Keratinocyte (primary cell): ENCODE measurements around the gene RAB6A. TPM values are rescaled to one million over a fixed set of nuclear protein-coding genes. Genes with fewer than 3 reads are reported as not detected.

Experiments
- DNase-seq: peaks from one replicate; pipeline ENCODE4 v3.0.0-alpha.2; 2011; ENCODE audit warnings: low read depth, missing footprints, low spot score
- FAIRE-seq: peaks from 2 replicates; lab custom pipeline; 2011; peaks lifted over from hg19 to GRCh38; lab: Jason Lieb, UNC
- H2AFZ ChIP-seq: 2 replicates; pipeline ENCODE4 v1.6.0; 2012; ENCODE audit warnings: low read length, control low read depth, inconsistent platforms; ENCODE audit not compliant: control insufficient read depth
- H3K27ac ChIP-seq: 2 replicates; pipeline ENCODE4 v1.5.1; 2011; ENCODE audit warnings: low read length; ENCODE audit not compliant: control insufficient read depth, insufficient read depth
- H3K27me3 ChIP-seq: 3 replicates; pipeline ENCODE4 v1.6.0; 2011; ENCODE audit warnings: low read length; ENCODE audit not compliant: control insufficient read depth, insufficient read depth; ENCODE audit errors: extremely low read depth
- H3K36me3 ChIP-seq, 2 experiments: 2 replicates in 1 of 2; 3 replicates in 1 of 2; pipeline ENCODE4 v1.5.1; 2011; ENCODE audit warnings: low read length in 2 of 2, mild to moderate bottlenecking in 1 of 2; ENCODE audit not compliant: control insufficient read depth in 2 of 2, insufficient read depth in 2 of 2; ENCODE audit errors: extremely low read depth in 1 of 2
- H3K4me1 ChIP-seq: 3 replicates; pipeline ENCODE4 v1.5.1; 2011; ENCODE audit warnings: low read length; ENCODE audit not compliant: control insufficient read depth, insufficient read depth; ENCODE audit errors: extremely low read depth
- H3K4me2 ChIP-seq: 3 replicates; pipeline ENCODE4 v1.6.0; 2011; ENCODE audit warnings: low read depth, low read length; ENCODE audit not compliant: control insufficient read depth, insufficient read depth; ENCODE audit errors: extremely low read depth
- H3K4me3 ChIP-seq, 3 experiments: fragments of 200-600 bp in 1 of 3; sonication (generic) in 1 of 3; 2 replicates in 2 of 3; 3 replicates in 1 of 3; pipeline ENCODE4 v1.5.1; 2011 to 2016; ENCODE audit warnings: low read length in 3 of 3, mild to moderate bottlenecking in 3 of 3, control low read depth in 2 of 3, inconsistent platforms in 1 of 3, low read depth in 1 of 3, mixed read lengths in 1 of 3, mixed run types in 1 of 3, moderate library complexity in 1 of 3; ENCODE audit not compliant: control insufficient read depth in 2 of 3, insufficient read depth in 2 of 3; ENCODE audit errors: extremely low read depth in 1 of 3
- H3K79me2 ChIP-seq: 2 replicates; pipeline ENCODE4 v1.6.0; 2012; ENCODE audit warnings: low read length; ENCODE audit not compliant: control insufficient read depth, insufficient read depth
- H3K9ac ChIP-seq: 3 replicates; pipeline ENCODE4 v1.6.0; 2011; ENCODE audit warnings: low read length; ENCODE audit not compliant: control insufficient read depth, insufficient read depth; ENCODE audit errors: extremely low read depth
- H3K9me1 ChIP-seq: 3 replicates; pipeline ENCODE4 v1.6.0; 2011; ENCODE audit warnings: low read length; ENCODE audit not compliant: control insufficient read depth, insufficient read depth; ENCODE audit errors: extremely low read depth
- H3K9me3 ChIP-seq: 2 replicates; pipeline ENCODE4 v1.5.1; 2012; ENCODE audit warnings: low read depth, low read length; ENCODE audit not compliant: control insufficient read depth
- H4K20me1 ChIP-seq: 3 replicates; pipeline ENCODE4 v1.6.0; 2011; ENCODE audit warnings: low read length; ENCODE audit not compliant: control insufficient read depth, insufficient read depth; ENCODE audit errors: extremely low read depth
- EZH2 ChIP-seq: IDR thresholded peaks from one replicate; pipeline ENCODE4 v1.6.1; 2012; ENCODE audit warnings: inconsistent platforms, mild to moderate bottlenecking, low read length, moderate library complexity
- dilution Hi-C: fragments of 300-500 bp; cut with MboI; formaldehyde crosslinking; loops from one replicate; pipeline ENCODE4 v1.7.0; 2020; ENCODE audit warnings: low sequenced_read_pairs; ENCODE audit not compliant: extremely low pct_ligation_motif_present
- polyA plus RNA-seq, 5 experiments: library from polyadenylated mRNA; depleted of rRNA in 3 of 5; stranded (reverse) in 3 of 5; stranded (forward) in 1 of 5; unstranded in 1 of 5; fragments of >200 nt; gene quantifications; 1 replicate in 1 of 5; 2 replicates in 3 of 5; 3 replicates in 1 of 5; pipeline versions ENCODE4 v1.2.1 to v1.2.3, GENCODE V29; 2011 to 2012; ENCODE audit warnings: missing spikeins in 2 of 5, low read depth in 1 of 5, low replicate concordance in 1 of 5
- TF ChIP-seq, protein P1 (sequence below), 3 experiments: IDR thresholded peaks in 1 of 3; conservative IDR thresholded peaks in 1 of 3; optimal IDR thresholded peaks in 1 of 3; 2 replicates in 2 of 3; 3 replicates in 1 of 3; pipeline versions ENCODE3 to v1.5.1; 2011; ENCODE audit warnings: low read length in 3 of 3, mild to moderate bottlenecking in 3 of 3, moderate library complexity in 2 of 3, control low read depth in 1 of 3, inconsistent platforms in 1 of 3; ENCODE audit not compliant: insufficient read depth in 2 of 3; ENCODE audit errors: extremely low read depth in 1 of 3

RAB6A gene
- polyA plus RNA-seq, 1 donor (not counting 4 experiments of a cell fraction or from before 2014, with no cell fraction given): 142 TPM

DNA sequence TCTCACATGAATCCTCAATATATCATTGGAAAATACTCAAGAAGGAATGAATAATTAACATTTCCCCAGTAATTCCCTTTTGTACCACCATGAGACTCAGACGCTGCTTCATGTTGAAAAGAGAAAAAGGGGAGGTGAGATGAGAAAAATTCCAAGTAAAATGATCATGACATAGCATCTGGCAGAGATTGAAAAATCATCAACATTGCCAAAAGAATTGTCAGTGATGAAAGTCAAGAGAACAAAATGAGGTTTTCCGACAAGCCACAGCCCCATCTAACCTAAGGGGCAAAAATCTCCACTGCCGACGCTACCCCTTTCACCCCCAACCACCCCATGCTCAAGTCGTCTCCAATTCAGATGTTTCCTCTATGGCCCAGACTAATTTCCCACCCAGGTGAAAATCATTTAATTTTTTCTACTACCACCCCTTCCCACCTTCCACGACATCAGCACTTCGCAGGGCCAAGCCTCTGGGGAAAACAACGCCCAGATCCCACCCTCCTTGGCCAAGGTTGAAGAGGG is 1.2 kb downstream of the RAB6A start:
- Histone ChIP-seq H2AFZ (no peak overlapping the region), H4K20me1 (no peaks in the 10 kb centered on the region), H3K9me1 (no peaks in the 10 kb centered on the region), H3K27me3 (no peaks in the 10 kb centered on the region), H3K4me3 (peak overlapping the region; percentile 88 to 98 (median 92)), H3K4me2 (peak overlapping the region; percentile 95), H3K27ac (peak overlapping the region; percentile 84), H3K79me2 (peaks cover 60% of the 10 kb centered on the region), H3K36me3 (no peaks in the 10 kb centered on the region), H3K9me3 (no peaks in the 10 kb centered on the region), H3K4me1 (peaks cover 19% of the 10 kb centered on the region), H3K9ac (peak overlapping the region; percentile 79)
- FAIRE-seq (no peak), DNase-seq (no peak)
- dilution Hi-C loops: no loop called here
- no peak for TF ChIP-seq EZH2
- TF ChIP-seq, protein P1, sequence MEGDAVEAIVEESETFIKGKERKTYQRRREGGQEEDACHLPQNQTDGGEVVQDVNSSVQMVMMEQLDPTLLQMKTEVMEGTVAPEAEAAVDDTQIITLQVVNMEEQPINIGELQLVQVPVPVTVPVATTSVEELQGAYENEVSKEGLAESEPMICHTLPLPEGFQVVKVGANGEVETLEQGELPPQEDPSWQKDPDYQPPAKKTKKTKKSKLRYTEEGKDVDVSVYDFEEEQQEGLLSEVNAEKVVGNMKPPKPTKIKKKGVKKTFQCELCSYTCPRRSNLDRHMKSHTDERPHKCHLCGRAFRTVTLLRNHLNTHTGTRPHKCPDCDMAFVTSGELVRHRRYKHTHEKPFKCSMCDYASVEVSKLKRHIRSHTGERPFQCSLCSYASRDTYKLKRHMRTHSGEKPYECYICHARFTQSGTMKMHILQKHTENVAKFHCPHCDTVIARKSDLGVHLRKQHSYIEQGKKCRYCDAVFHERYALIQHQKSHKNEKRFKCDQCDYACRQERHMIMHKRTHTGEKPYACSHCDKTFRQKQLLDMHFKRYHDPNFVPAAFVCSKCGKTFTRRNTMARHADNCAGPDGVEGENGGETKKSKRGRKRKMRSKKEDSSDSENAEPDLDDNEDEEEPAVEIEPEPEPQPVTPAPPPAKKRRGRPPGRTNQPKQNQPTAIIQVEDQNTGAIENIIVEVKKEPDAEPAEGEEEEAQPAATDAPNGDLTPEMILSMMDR (optimal IDR thresholded peaks at IDR 0.05 in 1 of 3, IDR thresholded peaks at IDR 0.05 in 1 of 3, conservative IDR thresholded peaks at IDR 0.05 in 1 of 3; ENCODE audit: extremely low read depth in 1 of 3, insufficient read depth in 2 of 3, low read length in 3 of 3): no peak

DNA sequence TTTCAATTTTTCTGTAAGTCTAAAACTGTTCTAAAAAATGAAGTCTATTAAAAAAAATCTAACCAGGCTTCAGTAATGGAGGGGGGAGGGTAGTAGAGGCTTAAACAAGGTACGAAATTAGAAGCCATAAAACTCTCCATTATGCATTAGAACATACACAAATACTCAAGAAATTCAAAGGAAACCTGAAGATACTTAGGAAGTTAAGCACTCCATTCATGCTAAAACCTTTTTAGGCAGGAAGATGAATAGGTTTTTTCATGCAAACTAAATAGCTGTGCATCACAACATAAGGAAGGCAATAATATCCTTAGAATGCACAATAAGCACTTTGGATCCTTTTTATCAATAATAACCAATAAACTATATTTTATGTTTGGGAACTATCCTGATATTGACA is 2.4 kb downstream of the RAB6A start:
- peaks cover 0 to 6% of the 10 kb centered on the region in 2 experiments for H3K36me3 ChIP-seq
- no peaks in the 10 kb centered on the region for H3K9me1 ChIP-seq
- no peak for DNase-seq
- H3K4me3 ChIP-seq: peak overlapping the region; percentile 88 to 98 (median 92)
- dilution Hi-C loops: no loop called here
- H3K9ac ChIP-seq: peak overlapping the region; percentile 79
- no peak overlapping the region for H2AFZ ChIP-seq
- no peak for TF ChIP-seq EZH2
- TF ChIP-seq, protein P1 (optimal IDR thresholded peaks at IDR 0.05 in 1 of 3, IDR thresholded peaks at IDR 0.05 in 1 of 3, conservative IDR thresholded peaks at IDR 0.05 in 1 of 3; ENCODE audit: extremely low read depth in 1 of 3, insufficient read depth in 2 of 3, low read length in 3 of 3): no peak
- no peaks in the 10 kb centered on the region for H4K20me1 ChIP-seq
- H3K4me2 ChIP-seq: peak overlapping the region; percentile 95
- H3K79me2 ChIP-seq: peaks cover 72% of the 10 kb centered on the region
- H3K27me3 ChIP-seq: no peaks in the 10 kb centered on the region
- FAIRE-seq: no peak
- H3K9me3 ChIP-seq: no peaks in the 10 kb centered on the region
- peaks cover 19% of the 10 kb centered on the region for H3K4me1 ChIP-seq
- H3K27ac ChIP-seq: peak overlapping the region; percentile 84
